ENCODE measurements around the gene TMBIM6.

TMBIM6 gene

GRCh38 chr12:49800421-49801140 is 59.2 kb downstream of the TMBIM6 start:
- no peak for DNase-seq

GRCh38 chr12:49801141-49802063 is 60.0 kb downstream of the TMBIM6 start:
- no peak for DNase-seq

- no peak for DNase-seq
Observed at GRCh38 chr12:49803693-49804450, 62.5 kb downstream of the TMBIM6 start.

GRCh38 chr12:49804821-49805220 is 63.5 kb downstream of the TMBIM6 start:
- no peak for DNase-seq

GRCh38 chr12:49805409-49805808 is 64.1 kb downstream of the TMBIM6 start:
- DNase-seq: no peak

GRCh38 chr12:49806321-49806813 is 65.0 kb downstream of the TMBIM6 start:
- DNase-seq: no peak

- DNase-seq: no peak
Observed at GRCh38 chr12:49806877-49807276, 65.5 kb downstream of the TMBIM6 start.

- no peak for DNase-seq
Observed at GRCh38 chr12:49807991-49808580, 66.7 kb downstream of the TMBIM6 start.

GRCh38 chr12:49808686-49809380 is 67.5 kb downstream of the TMBIM6 start:
- no peak for DNase-seq

- no peak for DNase-seq
Observed at GRCh38 chr12:49809381-49809905, 68.1 kb downstream of the TMBIM6 start.

GRCh38 chr12:49809906-49810389 is 68.6 kb downstream of the TMBIM6 start:
- no peak for DNase-seq

GRCh38 chr12:49811136-49811535 is 69.8 kb downstream of the TMBIM6 start:
- DNase-seq: no peak

GRCh38 chr12:49811961-49812401 is 70.6 kb downstream of the TMBIM6 start:
- no peak for DNase-seq

GRCh38 chr12:49813131-49813530 is 71.8 kb downstream of the TMBIM6 start:
- no peak for DNase-seq
